ENCODE results near the gene PSMD1.
A peak's percentile ranks its signal among the peaks of the same experiment; 100 is the strongest.
"Not testable (repeated sequence)": the region's sequence is repeated elsewhere in the genome, so short reads cannot be mapped to it uniquely, and the experiment has no call there.

The PSMD1 gene

GRCh38 chr2:231015926-231016325 lies 40.7 kb upstream of the PSMD1 start:
- Histone ChIP-seq H3K36me3 (ENCODE audit: control insufficient read depth, insufficient read depth, low read length) (no peaks in the 10 kb centered on the region), H3K27ac (ENCODE audit: insufficient read depth, low read depth, low read length, poor library complexity, severe bottlenecking) (peak overlapping the region; percentile 45), H3K4me3 (ENCODE audit: insufficient read depth, low read depth, low read length) (no peak overlapping the region), H3K9me3 (ENCODE audit: control insufficient read depth, low read length) (no peaks in the 10 kb centered on the region), H3K4me1 (ENCODE audit: control insufficient read depth, insufficient read depth, low read length) (no peaks in the 10 kb centered on the region), H3K27me3 (ENCODE audit: control insufficient read depth, insufficient read depth, low read length, poor library complexity, severe bottlenecking) (no peaks in the 10 kb centered on the region)
- WGBS, 2 experiments, result 76 to 84% methylated on average over 3 of the region's 3 CpGs

GRCh38 chr2:231016566-231017230 lies 40.0 kb upstream of the PSMD1 start:
- Histone ChIP-seq H3K27me3 (ENCODE audit: control insufficient read depth, insufficient read depth, low read length, poor library complexity, severe bottlenecking) (no peaks in the 10 kb centered on the region), H3K27ac (ENCODE audit: insufficient read depth, low read depth, low read length, poor library complexity, severe bottlenecking) (no peak overlapping the region), H3K4me1 (ENCODE audit: control insufficient read depth, insufficient read depth, low read length) (no peaks in the 10 kb centered on the region), H3K9me3 (ENCODE audit: control insufficient read depth, low read length) (no peaks in the 10 kb centered on the region), H3K36me3 (ENCODE audit: control insufficient read depth, insufficient read depth, low read length) (no peaks in the 10 kb centered on the region), H3K4me3 (ENCODE audit: insufficient read depth, low read depth, low read length) (no peak overlapping the region)
- 94% methylated on average over 6 of the region's 6 CpGs for whole genome bisulfite sequencing, 2 experiments

GRCh38 chr2:231017231-231017598 lies 39.5 kb upstream of the PSMD1 start:
- Histone ChIP-seq H3K27me3 (ENCODE audit: control insufficient read depth, insufficient read depth, low read length, poor library complexity, severe bottlenecking) (no peaks in the 10 kb centered on the region), H3K36me3 (ENCODE audit: control insufficient read depth, insufficient read depth, low read length) (no peaks in the 10 kb centered on the region), H3K4me3 (ENCODE audit: insufficient read depth, low read depth, low read length) (no peak overlapping the region), H3K27ac (ENCODE audit: insufficient read depth, low read depth, low read length, poor library complexity, severe bottlenecking) (no peak overlapping the region), H3K9me3 (ENCODE audit: control insufficient read depth, low read length) (no peaks in the 10 kb centered on the region), H3K4me1 (ENCODE audit: control insufficient read depth, insufficient read depth, low read length) (no peaks in the 10 kb centered on the region)
- WGBS, 2 experiments, result 84 to 89% methylated on average over 4 of the region's 4 CpGs

- no peaks in the 10 kb centered on the region for H3K27me3 ChIP-seq (ENCODE audit: control insufficient read depth, insufficient read depth, low read length, poor library complexity, severe bottlenecking)
- no peaks in the 10 kb centered on the region for H3K36me3 ChIP-seq (ENCODE audit: control insufficient read depth, insufficient read depth, low read length)
- H3K9me3 ChIP-seq (ENCODE audit: control insufficient read depth, low read length), result no peaks in the 10 kb centered on the region
- no peaks in the 10 kb centered on the region for H3K4me1 ChIP-seq (ENCODE audit: control insufficient read depth, insufficient read depth, low read length)
- H3K4me3 ChIP-seq (ENCODE audit: insufficient read depth, low read depth, low read length), result no peak overlapping the region
- WGBS, 2 experiments, result 90 to 92% methylated on average over 3 of the region's 3 CpGs
- H3K27ac ChIP-seq (ENCODE audit: insufficient read depth, low read depth, low read length, poor library complexity, severe bottlenecking), result no peak overlapping the region
Measured at GRCh38 chr2:231018184-231018583, 38.5 kb upstream of the PSMD1 start.

GRCh38 chr2:231025059-231025458 lies 31.6 kb upstream of the PSMD1 start:
- H3K4me3 ChIP-seq (ENCODE audit: insufficient read depth, low read depth, low read length); H3K4me1 ChIP-seq (ENCODE audit: control insufficient read depth, insufficient read depth, low read length); H3K27ac ChIP-seq (ENCODE audit: insufficient read depth, low read depth, low read length, poor library complexity, severe bottlenecking); H3K36me3 ChIP-seq (ENCODE audit: control insufficient read depth, insufficient read depth, low read length); H3K27me3 ChIP-seq (ENCODE audit: control insufficient read depth, insufficient read depth, low read length, poor library complexity, severe bottlenecking); H3K9me3 ChIP-seq (ENCODE audit: control insufficient read depth, low read length): not testable (repeated sequence)
- 93 to 97% methylated on average over 3 of the region's 3 CpGs for WGBS, 2 experiments

DNA sequence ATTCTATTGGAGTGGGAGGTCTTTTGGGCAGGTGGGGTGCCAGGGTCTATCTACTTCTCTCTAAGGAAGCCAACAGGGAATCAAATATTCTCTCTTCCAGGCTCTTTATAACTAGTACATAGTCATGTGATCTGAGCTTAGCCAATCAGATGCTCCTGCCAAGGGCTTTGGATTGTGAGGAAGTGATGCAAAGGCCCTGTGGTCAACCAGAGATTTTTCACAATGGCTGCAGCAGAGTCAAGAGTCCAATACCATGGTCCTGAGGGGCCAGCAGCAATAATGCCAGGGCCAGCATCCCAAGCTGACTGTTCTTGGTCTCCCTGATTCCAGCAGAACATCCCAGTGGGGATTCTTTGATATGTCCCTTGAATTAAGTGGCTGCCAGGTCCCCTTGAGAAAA lies 27.8 kb upstream of the PSMD1 start:
- H3K27ac ChIP-seq (ENCODE audit: insufficient read depth, low read depth, low read length, poor library complexity, severe bottlenecking), result no peak overlapping the region
- H3K36me3 ChIP-seq (ENCODE audit: control insufficient read depth, insufficient read depth, low read length), result no peaks in the 10 kb centered on the region
- no peaks in the 10 kb centered on the region for H3K4me1 ChIP-seq (ENCODE audit: control insufficient read depth, insufficient read depth, low read length)
- H3K27me3 ChIP-seq (ENCODE audit: control insufficient read depth, insufficient read depth, low read length, poor library complexity, severe bottlenecking), result peaks cover 11% of the 10 kb centered on the region
- no peak overlapping the region for H3K4me3 ChIP-seq (ENCODE audit: insufficient read depth, low read depth, low read length)
- H3K9me3 ChIP-seq (ENCODE audit: control insufficient read depth, low read length), result no peaks in the 10 kb centered on the region

GRCh38 chr2:231029563-231029962 lies 27.1 kb upstream of the PSMD1 start:
- WGBS, 2 experiments, result 82 to 91% methylated on average over 9 of the region's 9 CpGs
- Histone ChIP-seq H3K4me3 (ENCODE audit: insufficient read depth, low read depth, low read length) (no peak overlapping the region), H3K27ac (ENCODE audit: insufficient read depth, low read depth, low read length, poor library complexity, severe bottlenecking) (no peak overlapping the region), H3K9me3 (ENCODE audit: control insufficient read depth, low read length) (no peaks in the 10 kb centered on the region), H3K36me3 (ENCODE audit: control insufficient read depth, insufficient read depth, low read length) (no peaks in the 10 kb centered on the region), H3K4me1 (ENCODE audit: control insufficient read depth, insufficient read depth, low read length) (no peaks in the 10 kb centered on the region), H3K27me3 (ENCODE audit: control insufficient read depth, insufficient read depth, low read length, poor library complexity, severe bottlenecking) (peaks cover 17% of the 10 kb centered on the region)

DNA sequence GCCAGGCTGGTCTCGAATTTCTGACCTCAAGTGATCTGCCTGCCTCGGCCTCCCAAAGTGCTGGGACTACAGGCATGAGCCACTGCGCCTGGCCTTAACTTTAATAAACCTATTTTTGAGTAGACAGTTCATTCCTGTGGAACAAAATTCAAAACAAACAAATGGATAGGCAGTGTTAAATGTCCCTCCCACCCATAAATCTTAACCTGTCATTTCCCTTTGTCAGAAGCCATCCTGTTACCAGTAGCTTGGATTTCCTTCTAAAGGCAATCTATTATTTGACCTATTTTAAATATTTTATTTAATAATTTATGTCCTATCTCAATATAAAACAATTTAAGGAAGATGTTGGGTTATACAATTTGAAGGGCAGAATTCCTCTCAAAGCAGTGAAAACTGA lies 25.9 kb upstream of the PSMD1 start:
- no peaks in the 10 kb centered on the region for H3K9me3 ChIP-seq (ENCODE audit: control insufficient read depth, low read length)
- H3K4me3 ChIP-seq (ENCODE audit: insufficient read depth, low read depth, low read length), result no peak overlapping the region
- WGBS, 2 experiments, result 89% methylated on average over 3 of the region's 3 CpGs
- no peaks in the 10 kb centered on the region for H3K36me3 ChIP-seq (ENCODE audit: control insufficient read depth, insufficient read depth, low read length)
- H3K27ac ChIP-seq (ENCODE audit: insufficient read depth, low read depth, low read length, poor library complexity, severe bottlenecking), result no peak overlapping the region
- no peaks in the 10 kb centered on the region for H3K4me1 ChIP-seq (ENCODE audit: control insufficient read depth, insufficient read depth, low read length)
- H3K27me3 ChIP-seq (ENCODE audit: control insufficient read depth, insufficient read depth, low read length, poor library complexity, severe bottlenecking), result peaks cover 29% of the 10 kb centered on the region

- no peaks in the 10 kb centered on the region for H3K4me1 ChIP-seq (ENCODE audit: control insufficient read depth, insufficient read depth, low read length)
- no peak overlapping the region for H3K27ac ChIP-seq (ENCODE audit: insufficient read depth, low read depth, low read length, poor library complexity, severe bottlenecking)
- WGBS, 2 experiments, result 78 to 81% methylated on average over 5 of the region's 5 CpGs
- H3K27me3 ChIP-seq (ENCODE audit: control insufficient read depth, insufficient read depth, low read length, poor library complexity, severe bottlenecking), result peaks cover 48% of the 10 kb centered on the region
- H3K36me3 ChIP-seq (ENCODE audit: control insufficient read depth, insufficient read depth, low read length), result no peaks in the 10 kb centered on the region
- no peak overlapping the region for H3K4me3 ChIP-seq (ENCODE audit: insufficient read depth, low read depth, low read length)
- H3K9me3 ChIP-seq (ENCODE audit: control insufficient read depth, low read length), result no peaks in the 10 kb centered on the region
Measured at GRCh38 chr2:231032575-231033140, 24.0 kb upstream of the PSMD1 start.

DNA sequence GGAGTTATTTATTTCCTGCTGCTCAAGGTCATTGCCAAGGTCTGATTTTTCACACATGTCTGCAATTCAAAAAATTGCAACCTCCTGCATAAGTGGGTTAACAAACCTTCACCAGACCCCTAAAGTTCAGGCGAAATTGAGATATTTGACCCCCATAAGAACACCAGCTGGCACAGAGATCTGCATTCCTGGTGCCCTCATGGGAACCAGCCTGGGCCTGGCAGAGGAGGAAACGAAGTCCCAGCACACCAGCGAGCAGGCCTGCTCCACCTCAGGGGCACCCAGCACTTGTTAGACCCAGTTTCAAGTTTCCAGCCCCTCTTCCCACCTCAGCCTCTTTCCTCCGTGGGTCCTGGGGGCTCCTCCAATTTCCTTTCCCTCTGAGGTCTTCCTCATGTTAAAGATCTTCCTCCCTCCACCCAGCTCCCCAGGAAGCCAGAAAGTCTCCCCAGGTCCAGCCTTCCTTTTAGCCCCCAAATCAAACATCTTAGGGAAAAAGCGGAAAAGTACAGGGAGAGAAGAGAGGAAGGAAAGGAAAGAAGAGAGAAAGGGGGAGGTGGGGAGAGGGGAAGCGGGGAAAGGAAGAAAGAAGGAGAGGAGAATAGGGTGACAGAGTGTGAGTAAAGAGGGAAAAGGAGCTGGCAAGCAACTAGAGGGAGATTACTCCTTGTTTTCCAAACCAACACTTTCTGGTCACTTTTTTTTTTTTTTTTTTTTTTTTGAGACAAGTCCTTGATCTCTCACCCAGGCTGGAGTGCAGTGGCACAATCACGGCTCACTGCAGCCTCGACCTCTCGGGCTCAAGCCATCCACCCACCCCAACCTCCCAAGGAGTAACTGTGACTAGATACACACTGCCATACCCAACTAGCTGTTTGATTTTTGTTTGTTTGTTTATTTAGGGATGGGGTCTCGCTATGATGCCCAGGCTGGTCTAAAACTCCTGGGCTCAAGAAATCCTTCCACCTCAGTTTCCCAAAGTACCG lies 23.2 kb upstream of the PSMD1 start:
- H3K9me3 ChIP-seq (ENCODE audit: control insufficient read depth, low read length), result no peaks in the 10 kb centered on the region
- WGBS, 2 experiments, result 82 to 89% methylated on average over 11 of the region's 11 CpGs

More for the DNA sequence above, 23.2 kb upstream of the PSMD1 start:
- H3K36me3 ChIP-seq (ENCODE audit: control insufficient read depth, insufficient read depth, low read length), result no peaks in the 10 kb centered on the region
- no peaks in the 10 kb centered on the region for H3K4me1 ChIP-seq (ENCODE audit: control insufficient read depth, insufficient read depth, low read length)
- no peak overlapping the region for H3K4me3 ChIP-seq (ENCODE audit: insufficient read depth, low read depth, low read length)
- no peak overlapping the region for H3K27ac ChIP-seq (ENCODE audit: insufficient read depth, low read depth, low read length, poor library complexity, severe bottlenecking)
- H3K27me3 ChIP-seq (ENCODE audit: control insufficient read depth, insufficient read depth, low read length, poor library complexity, severe bottlenecking), result peaks cover 54% of the 10 kb centered on the region
